HepG2 (cell line): ENCODE measurements around the gene N4BP2. TPM values are rescaled to one million over a fixed set of nuclear protein-coding genes. Genes with fewer than 3 reads are reported as not detected.

Experiments used
- ATAC-seq: fragments of 200-7000 bp; cut with Tn5 transposase; 3 replicates; pipeline ENCODE4 v1.9.1; 2020; ENCODE audit warnings: mild to moderate bottlenecking, moderate library complexity
- BruUV-seq: library from RNA; stranded (reverse); fragments of 400-500 nt; replicated peaks from 2 replicates; lab custom pipeline; 2021; lab: Mats Ljungman, UMichigan
- CTCF ChIA-PET: fragments of 300-600 bp; formaldehyde crosslinking; extraction: SDS; loops from one replicate; lab custom pipeline; 2021; ENCODE audit warnings: low total read pairs, inconsistent platforms, low intra/inter-chr PET ratio; lab: Yijun Ruan, JAX
- POLR2A ChIA-PET: fragments of 350-600 bp; sonication (Branson Sonifier 250); formaldehyde crosslinking; loops from one replicate; lab custom pipeline; 2020; ENCODE audit warnings: antibody characterized with exemption, inconsistent platforms; lab: Yijun Ruan, JAX
- DNase-seq: peaks from one replicate; pipeline ENCODE4 v3.0.0-alpha.2; 2015; ENCODE audit warnings: low spot score
- FAIRE-seq: peaks from 3 replicates; lab custom pipeline; 2011; peaks lifted over from hg19 to GRCh38; lab: Jason Lieb, UNC
- H2AFZ ChIP-seq: one replicate; pipeline ENCODE4 v1.6.1; 2011; ENCODE audit warnings: low read length, inconsistent platforms
- H3K27ac ChIP-seq: fragments of 300-600 bp; 3 replicates; pipeline ENCODE4 v1.8.0; 2011; ENCODE audit warnings: mixed run types, mild to moderate bottlenecking, mixed read lengths, low read length, inconsistent platforms; ENCODE audit not compliant: insufficient read depth; ENCODE audit errors: extremely low read length
- H3K27me3 ChIP-seq, 2 experiments: fragments of 200-600 bp in 1 of 2; 2 replicates in 1 of 2; 3 replicates in 1 of 2; pipeline versions ENCODE4 v1.6.0 to v1.8.0; 2011; ENCODE audit warnings: low read length in 2 of 2, mild to moderate bottlenecking in 2 of 2, moderate library complexity in 2 of 2, inconsistent platforms in 1 of 2; ENCODE audit not compliant: insufficient read depth in 2 of 2, control insufficient read depth in 1 of 2
- H3K36me3 ChIP-seq, 2 experiments: fragments of 200-600 bp in 1 of 2; replicated peaks in 1 of 2; 2 replicates in 1 of 2; 3 replicates in 1 of 2; pipeline versions ENCODE4 v1.5.1 to v1.8.0; 2011; ENCODE audit warnings: low read length in 2 of 2, inconsistent platforms in 1 of 2; ENCODE audit not compliant: insufficient read depth in 2 of 2, control insufficient read depth in 1 of 2
- H3K4me1 ChIP-seq: 2 replicates; pipeline ENCODE4 v1.5.1; 2012; ENCODE audit warnings: low read length, inconsistent platforms; ENCODE audit not compliant: insufficient read depth
- H3K4me2 ChIP-seq: 2 replicates; pipeline ENCODE4 v1.6.0; 2011; ENCODE audit warnings: low read depth, low read length, inconsistent platforms
- H3K4me3 ChIP-seq, 3 experiments: fragments of 200-600 bp in 1 of 3; sonication (generic), shearing (Covaris generic) in 1 of 3; replicated peaks in 1 of 3; 2 replicates each; pipeline ENCODE4 v1.5.1; 2011 to 2016; ENCODE audit warnings: low read length in 3 of 3, inconsistent platforms in 2 of 3, low read depth in 2 of 3, mild to moderate bottlenecking in 2 of 3, control low read depth in 1 of 3, mixed read lengths in 1 of 3; ENCODE audit not compliant: insufficient read depth in 1 of 3
- H3K79me2 ChIP-seq: one replicate; pipeline ENCODE4 v1.6.1; 2011; ENCODE audit warnings: low read length, inconsistent platforms; ENCODE audit not compliant: insufficient read depth
- H3K9ac ChIP-seq: 2 replicates; pipeline ENCODE4 v1.6.0; 2011; ENCODE audit warnings: mild to moderate bottlenecking, low read depth, low read length, inconsistent platforms; ENCODE audit not compliant: insufficient read depth
- H3K9me3 ChIP-seq: 2 replicates; pipeline ENCODE4 v1.5.1; 2012; ENCODE audit warnings: mild to moderate bottlenecking, low read length
- H4K20me1 ChIP-seq: 2 replicates; pipeline ENCODE4 v1.6.0; 2011; ENCODE audit warnings: inconsistent platforms, mild to moderate bottlenecking, low read length, moderate library complexity; ENCODE audit not compliant: insufficient read depth
- FOXJ3 ChIP-seq: sonication (generic); formaldehyde crosslinking; IDR thresholded peaks from 2 replicates; pipeline ENCODE4 v1.4.0; 2020; ENCODE audit warnings: missing genetic modification reagents, mild to moderate bottlenecking, borderline replicate concordance
- KDM5B ChIP-seq: sonication (generic); formaldehyde crosslinking; IDR thresholded peaks from 2 replicates; pipeline ENCODE4 v1.4.0; 2020; ENCODE audit warnings: missing genetic modification reagents, mild to moderate bottlenecking, borderline replicate concordance
- KMT2B ChIP-seq: IDR thresholded peaks from 2 replicates; pipeline ENCODE4 v1.6.1; 2016; ENCODE audit warnings: missing genetic modification reagents, missing compliant biosample characterization
- NCOA5 ChIP-seq: sonication (generic); formaldehyde crosslinking; IDR thresholded peaks from 2 replicates; pipeline ENCODE4 v1.4.0; 2020; ENCODE audit warnings: missing genetic modification reagents
- POLR2A ChIP-seq, 2 experiments: IDR thresholded peaks; 2 replicates each; pipeline ENCODE4 v1.6.1; 2011; ENCODE audit warnings: low read depth in 2 of 2, low read length in 2 of 2, mild to moderate bottlenecking in 1 of 2, moderate library complexity in 1 of 2; ENCODE audit not compliant: insufficient read depth in 1 of 2
- TBL1XR1 ChIP-seq: fragments of 150-350 bp; IDR thresholded peaks from 2 replicates; pipeline ENCODE4 v1.6.1; 2014; ENCODE audit warnings: borderline replicate concordance, low read length; ENCODE audit not compliant: partially characterized antibody
- ZNF12 ChIP-seq: sonication (generic); formaldehyde crosslinking; IDR thresholded peaks from 2 replicates; pipeline ENCODE4 v1.5.0; 2020; ENCODE audit warnings: missing genetic modification reagents
- ZNF773 ChIP-seq: sonication (generic); formaldehyde crosslinking; IDR thresholded peaks from 2 replicates; pipeline ENCODE4 v1.4.0; 2020; ENCODE audit warnings: missing genetic modification reagents, borderline replicate concordance
- WGBS: methylation state at CpG from one replicate; pipeline ENCODE4 v1.1.6; 2017; ENCODE audit warnings: low lambda C conversion rate; 5-methylcytosine and 5-hydroxymethylcytosine counted together
- in situ Hi-C: cut with HindIII; loops from 2 replicates; pipeline ENCODE4 v1.10.0; 2017; ENCODE audit warnings: low pct_unique_long_range_greater_than_20kb; ENCODE audit not compliant: extremely low pct_ligation_motif_present
- intact Hi-C: fragments of 100-400 bp; cut with micrococcal nuclease; formaldehyde crosslinking; loops from one replicate; pipeline ENCODE4 v1.10.0; 2022; ENCODE audit not compliant: unreplicated experiment
- polyA plus RNA-seq, 8 experiments: library from polyadenylated mRNA; depleted of rRNA in 3 of 8; stranded (reverse) in 7 of 8; unstranded in 1 of 8; fragments of >200 nt; fragmentation: Illumina TruSeq in 4 of 8; extraction: Trizol in 4 of 8; gene quantifications; 2 replicates each; pipeline versions ENCODE4 v1.2.1 to v1.2.3, GENCODE V29; 2011 to 2016; ENCODE audit warnings: low read depth in 4 of 8, missing spikeins in 1 of 8, mixed read lengths in 1 of 8; ENCODE audit not compliant: insufficient read depth in 1 of 8
- total RNA-seq, 5 experiments: library from RNA; depleted of rRNA; stranded (reverse); fragments of >200 nt; fragmentation: Illumina TruSeq; extraction: Trizol; gene quantifications; 2 replicates each; pipeline ENCODE4 v1.2.3, GENCODE V29; 2016; ENCODE audit warnings: low read depth in 1 of 5
- TF ChIP-seq, protein P1 (sequence below): sonication (generic); formaldehyde crosslinking; IDR thresholded peaks from 2 replicates; pipeline ENCODE4 v1.5.0; 2020; ENCODE audit warnings: mild to moderate bottlenecking, low read depth, missing genetic modification reagents, borderline replicate concordance
- TF ChIP-seq, protein P2 (sequence below): IDR thresholded peaks from 2 replicates; pipeline ENCODE4 v1.6.1; 2016; ENCODE audit warnings: control low read depth
- TF ChIP-seq, protein P3 (sequence below): sonication (generic); formaldehyde crosslinking; IDR thresholded peaks from 2 replicates; pipeline ENCODE4 v1.5.0; 2020; ENCODE audit warnings: mild to moderate bottlenecking, missing genetic modification reagents
- TF ChIP-seq, protein P4 (sequence below): sonication (generic); formaldehyde crosslinking; conservative IDR thresholded peaks from 2 replicates; pipeline ENCODE4 v1.8.0; 2022; ENCODE audit warnings: missing genetic modification reagents

N4BP2 gene
- total and polyA plus RNA-seq, 2 of the 13 experiments (the other 11 are each of a cell fraction or from before 2014, with no cell fraction given): 5.6 to 12.9 TPM

DNA sequence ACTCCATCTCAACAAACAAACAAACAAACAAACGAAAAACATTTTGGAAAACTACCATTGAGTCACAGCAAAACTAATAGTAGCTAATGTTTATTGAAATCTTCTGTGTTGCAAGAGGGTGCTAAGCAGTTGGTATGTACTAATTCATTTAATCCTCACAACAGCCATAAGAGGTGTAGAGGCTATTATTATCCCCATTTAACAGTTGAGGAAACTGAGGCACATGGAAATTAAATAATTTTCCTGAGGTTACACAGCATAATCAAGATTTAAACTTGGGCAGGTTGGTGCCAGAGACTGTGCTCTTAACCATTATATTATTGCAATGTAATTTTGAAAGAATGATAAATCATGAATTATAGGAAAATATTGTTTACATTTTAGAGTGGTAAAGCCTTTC lies 122.7 kb downstream of the N4BP2 start:
- WGBS: 0% methylated on average over 1 of the region's 1 CpG
- ChIA-PET CTCF (no interaction called here), POLR2A (no interaction called here)
- H3K4me2 ChIP-seq: no peak overlapping the region
- H3K36me3 ChIP-seq: no peaks in the 10 kb centered on the region
- no peaks in the 10 kb centered on the region for H3K9me3 ChIP-seq
- no peak overlapping the region for H3K4me3 ChIP-seq
- FAIRE-seq (no peak), DNase-seq (no peak), ATAC-seq (no peak)
- intact Hi-C loops: no loop called here
- H2AFZ ChIP-seq: no peak overlapping the region
- in situ Hi-C loops: no loop called here
- H3K79me2 ChIP-seq: no peaks in the 10 kb centered on the region
- H3K4me1 ChIP-seq: no peaks in the 10 kb centered on the region
- H3K27ac ChIP-seq: no peak overlapping the region
- no peaks in the 10 kb centered on the region; a peak in 1 of 5 replicates for H3K27me3 ChIP-seq
- TF ChIP-seq, protein P1, sequence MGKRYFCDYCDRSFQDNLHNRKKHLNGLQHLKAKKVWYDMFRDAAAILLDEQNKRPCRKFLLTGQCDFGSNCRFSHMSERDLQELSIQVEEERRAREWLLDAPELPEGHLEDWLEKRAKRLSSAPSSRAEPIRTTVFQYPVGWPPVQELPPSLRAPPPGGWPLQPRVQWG (CRISPR knock-in tag): no peak
- TF ChIP-seq KDM5B (no peak), NCOA5 (CRISPR knock-in tag) (no peak), FOXJ3 (CRISPR knock-in tag) (no peak), POLR2A (IDR thresholded peaks at IDR 0.05; ENCODE audit: insufficient read depth in 1 of 2, low read depth in 2 of 2, low read length in 2 of 2) (no peak), TBL1XR1 (no peak)
- TF ChIP-seq, protein P2, sequence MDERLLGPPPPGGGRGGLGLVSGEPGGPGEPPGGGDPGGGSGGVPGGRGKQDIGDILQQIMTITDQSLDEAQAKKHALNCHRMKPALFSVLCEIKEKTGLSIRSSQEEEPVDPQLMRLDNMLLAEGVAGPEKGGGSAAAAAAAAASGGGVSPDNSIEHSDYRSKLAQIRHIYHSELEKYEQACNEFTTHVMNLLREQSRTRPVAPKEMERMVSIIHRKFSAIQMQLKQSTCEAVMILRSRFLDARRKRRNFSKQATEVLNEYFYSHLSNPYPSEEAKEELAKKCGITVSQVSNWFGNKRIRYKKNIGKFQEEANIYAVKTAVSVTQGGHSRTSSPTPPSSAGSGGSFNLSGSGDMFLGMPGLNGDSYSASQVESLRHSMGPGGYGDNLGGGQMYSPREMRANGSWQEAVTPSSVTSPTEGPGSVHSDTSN: no peak
- BruUV-seq: no TSS peak
- no peaks in the 10 kb centered on the region for H4K20me1 ChIP-seq
- H3K9ac ChIP-seq: no peak overlapping the region

GRCh38 chr4:40180356-40180755 lies 123.7 kb downstream of the N4BP2 start:
- in situ Hi-C loops: no loop called here
- FAIRE-seq: no peak
- no peak for TF ChIP-seq ZNF12 (CRISPR knock-in tag)
- no peak for TF ChIP-seq ZNF773
- TF ChIP-seq, protein P3, sequence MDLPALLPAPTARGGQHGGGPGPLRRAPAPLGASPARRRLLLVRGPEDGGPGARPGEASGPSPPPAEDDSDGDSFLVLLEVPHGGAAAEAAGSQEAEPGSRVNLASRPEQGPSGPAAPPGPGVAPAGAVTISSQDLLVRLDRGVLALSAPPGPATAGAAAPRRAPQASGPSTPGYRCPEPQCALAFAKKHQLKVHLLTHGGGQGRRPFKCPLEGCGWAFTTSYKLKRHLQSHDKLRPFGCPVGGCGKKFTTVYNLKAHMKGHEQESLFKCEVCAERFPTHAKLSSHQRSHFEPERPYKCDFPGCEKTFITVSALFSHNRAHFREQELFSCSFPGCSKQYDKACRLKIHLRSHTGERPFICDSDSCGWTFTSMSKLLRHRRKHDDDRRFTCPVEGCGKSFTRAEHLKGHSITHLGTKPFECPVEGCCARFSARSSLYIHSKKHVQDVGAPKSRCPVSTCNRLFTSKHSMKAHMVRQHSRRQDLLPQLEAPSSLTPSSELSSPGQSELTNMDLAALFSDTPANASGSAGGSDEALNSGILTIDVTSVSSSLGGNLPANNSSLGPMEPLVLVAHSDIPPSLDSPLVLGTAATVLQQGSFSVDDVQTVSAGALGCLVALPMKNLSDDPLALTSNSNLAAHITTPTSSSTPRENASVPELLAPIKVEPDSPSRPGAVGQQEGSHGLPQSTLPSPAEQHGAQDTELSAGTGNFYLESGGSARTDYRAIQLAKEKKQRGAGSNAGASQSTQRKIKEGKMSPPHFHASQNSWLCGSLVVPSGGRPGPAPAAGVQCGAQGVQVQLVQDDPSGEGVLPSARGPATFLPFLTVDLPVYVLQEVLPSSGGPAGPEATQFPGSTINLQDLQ (CRISPR knock-in tag): no peak
- TF ChIP-seq, protein P4, sequence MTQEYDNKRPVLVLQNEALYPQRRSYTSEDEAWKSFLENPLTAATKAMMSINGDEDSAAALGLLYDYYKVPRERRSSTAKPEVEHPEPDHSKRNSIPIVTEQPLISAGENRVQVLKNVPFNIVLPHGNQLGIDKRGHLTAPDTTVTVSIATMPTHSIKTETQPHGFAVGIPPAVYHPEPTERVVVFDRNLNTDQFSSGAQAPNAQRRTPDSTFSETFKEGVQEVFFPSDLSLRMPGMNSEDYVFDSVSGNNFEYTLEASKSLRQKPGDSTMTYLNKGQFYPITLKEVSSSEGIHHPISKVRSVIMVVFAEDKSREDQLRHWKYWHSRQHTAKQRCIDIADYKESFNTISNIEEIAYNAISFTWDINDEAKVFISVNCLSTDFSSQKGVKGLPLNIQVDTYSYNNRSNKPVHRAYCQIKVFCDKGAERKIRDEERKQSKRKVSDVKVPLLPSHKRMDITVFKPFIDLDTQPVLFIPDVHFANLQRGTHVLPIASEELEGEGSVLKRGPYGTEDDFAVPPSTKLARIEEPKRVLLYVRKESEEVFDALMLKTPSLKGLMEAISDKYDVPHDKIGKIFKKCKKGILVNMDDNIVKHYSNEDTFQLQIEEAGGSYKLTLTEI: no peak
- TF ChIP-seq KMT2B: no peak
- H3K9ac ChIP-seq: no peak overlapping the region
- POLR2A ChIA-PET: no interaction called here
- no peak overlapping the region for H3K4me2 ChIP-seq
- CTCF ChIA-PET: no interaction called here
- H3K4me3 ChIP-seq: no peak overlapping the region
- H3K27me3 ChIP-seq: no peaks in the 10 kb centered on the region; a peak in 1 of 5 replicates
- H4K20me1 ChIP-seq: no peaks in the 10 kb centered on the region
- H3K27ac ChIP-seq: no peak overlapping the region
- no peak for DNase-seq
- H3K79me2 ChIP-seq: no peaks in the 10 kb centered on the region
- BruUV-seq: no TSS peak
- no peaks in the 10 kb centered on the region for H3K9me3 ChIP-seq
- intact Hi-C loops: no loop called here
- no peaks in the 10 kb centered on the region for H3K4me1 ChIP-seq
- no peaks in the 10 kb centered on the region for H3K36me3 ChIP-seq
- no peak for ATAC-seq
- WGBS: 3% methylated on average over 1 of the region's 1 CpG
- no peak overlapping the region for H2AFZ ChIP-seq
